Left renal pelvis (tissue), 4 donors: ENCODE results near the gene ATRNL1. TPM values are rescaled to one million over a fixed set of nuclear protein-coding genes. Genes with fewer than 3 reads are reported as not detected.
A peak's percentile ranks its signal among the peaks of the same experiment; 100 is the strongest.
"Not testable (repeated sequence)": the region's sequence is repeated elsewhere in the genome, so short reads cannot be mapped to it uniquely, and the experiment has no call there.

ENCODE experiments used
- DNase-seq, 4 donors: peaks; one replicate each; pipeline ENCODE4 v3.0.0-alpha.2; 2013; ENCODE audit warnings: low read depth in 4 of 4, low spot score in 3 of 4
- polyA plus RNA-seq, 4 donors: library from polyadenylated mRNA; unstranded; fragments of 120-200 nt; gene quantifications; one replicate each; pipeline ENCODE4 v1.2.1, GENCODE V29; 2013; ENCODE audit not compliant: insufficient read length in 4 of 4

The ATRNL1 gene
- polyA plus RNA-seq, 4 donors = 20.9 to 38.8 (median 26.8) TPM

DNA sequence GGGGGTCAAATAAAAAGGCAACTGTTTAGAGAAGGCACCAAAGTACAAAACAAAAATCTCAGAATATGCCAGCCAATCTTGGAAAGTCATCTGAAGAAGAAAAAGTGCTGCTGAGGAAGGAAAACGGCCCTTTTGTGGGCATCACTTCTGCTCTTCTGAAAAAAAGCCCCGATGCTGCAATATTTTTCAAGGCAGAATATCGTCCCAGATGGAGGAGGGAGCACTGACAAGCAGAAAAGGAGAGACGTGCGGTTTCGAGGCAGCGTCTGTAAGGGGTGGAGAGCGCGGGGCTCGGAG, 959 bp upstream of the ATRNL1 start:
- DNase-seq = no peak

DNA sequence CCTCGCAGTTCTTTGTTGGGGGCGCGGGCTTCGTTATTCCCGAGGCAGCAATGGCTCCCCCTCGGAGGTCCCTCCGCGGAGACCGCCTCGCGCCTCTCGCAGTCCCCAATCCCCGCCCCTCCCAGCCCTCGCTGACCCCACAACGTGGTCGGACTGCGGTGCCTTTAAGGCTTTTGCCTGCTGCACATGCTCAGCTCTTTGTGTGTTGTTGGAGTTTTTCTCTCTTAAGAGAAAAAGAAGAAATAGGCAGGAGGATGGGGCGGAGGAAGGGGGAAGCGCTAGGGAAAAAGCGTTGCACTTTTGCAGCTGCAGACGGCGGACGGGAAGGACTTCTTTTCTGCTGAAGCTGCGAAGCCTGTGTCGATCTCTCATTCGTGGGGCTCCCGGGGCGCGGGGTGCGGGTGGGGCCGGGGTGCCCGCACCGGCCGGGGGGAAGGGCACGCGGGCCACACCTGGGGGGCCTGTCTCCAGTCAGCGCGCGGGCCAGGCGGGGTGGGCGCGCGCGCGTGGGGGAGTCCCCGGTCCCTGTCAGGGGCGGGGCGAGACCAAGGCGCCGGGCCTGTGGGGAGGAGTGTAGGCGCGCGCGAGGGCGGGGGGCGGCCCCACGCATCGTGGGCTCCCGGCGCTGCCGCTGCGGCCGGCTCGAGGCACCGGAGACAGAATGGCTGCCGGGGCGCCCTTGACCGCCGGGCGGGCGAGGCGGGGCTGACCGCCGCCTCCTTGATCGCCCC, 445 bp upstream of the ATRNL1 start:
- peak in 1 of 4 donors; percentile 61 for DNase-seq

- no peak for DNase-seq
These were observed 727 bp downstream of the ATRNL1 start for GRCh38 chr10:115093776-115094408.

DNA sequence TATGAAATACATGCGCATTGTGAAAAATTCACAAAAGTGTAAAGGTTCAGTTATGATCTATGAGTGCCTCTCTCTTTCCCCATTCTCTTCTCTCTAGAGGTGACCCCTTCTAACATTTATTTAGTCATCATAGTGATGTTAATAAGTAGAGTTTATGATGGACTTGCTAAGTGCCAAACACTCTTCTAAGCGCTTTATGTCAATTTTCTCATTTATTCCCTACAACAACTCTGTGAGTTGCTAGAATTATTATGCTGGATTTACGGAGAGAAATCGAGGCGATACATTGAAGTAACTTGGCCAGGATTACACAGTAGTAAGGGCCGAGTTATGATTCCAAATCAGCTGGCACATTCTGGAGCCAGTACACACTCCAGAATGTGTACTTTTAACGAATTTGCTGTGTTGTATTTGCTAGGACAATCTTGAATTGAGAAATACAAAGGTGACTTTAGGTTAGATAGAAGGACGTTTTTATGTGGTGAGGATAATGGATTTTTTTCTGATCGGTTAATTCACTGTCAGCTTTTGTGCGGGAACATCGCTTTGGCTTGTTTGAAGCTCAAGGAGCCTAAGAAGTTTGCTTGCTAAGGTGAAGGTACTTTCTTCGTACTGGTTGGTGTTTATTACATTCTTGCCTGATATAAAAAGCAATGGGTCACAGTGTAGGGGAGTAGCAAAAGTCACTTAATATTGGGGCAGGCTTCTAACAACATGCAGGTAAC, 1.4 kb downstream of the ATRNL1 start:
- DNase-seq = no peak

DNA sequence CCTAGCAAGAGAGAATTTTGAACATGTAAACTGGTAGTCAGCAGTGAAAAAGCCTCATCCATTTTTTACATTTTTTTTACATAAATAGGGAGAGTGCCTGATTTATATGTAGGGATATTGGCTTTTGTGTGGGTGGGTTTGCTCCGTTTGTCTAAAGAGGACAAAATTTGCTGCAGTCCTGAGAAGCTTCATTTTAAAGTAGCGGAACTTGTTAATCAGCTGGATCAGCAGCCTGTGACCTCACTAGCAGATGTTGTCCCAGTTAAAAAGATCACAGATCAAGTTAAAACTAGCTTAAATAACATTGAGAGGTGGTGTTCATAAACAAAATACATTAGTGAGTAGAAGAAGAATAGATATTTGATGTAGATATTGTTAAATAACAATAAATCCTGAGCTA, 2.6 kb downstream of the ATRNL1 start:
- no peak for DNase-seq

DNA sequence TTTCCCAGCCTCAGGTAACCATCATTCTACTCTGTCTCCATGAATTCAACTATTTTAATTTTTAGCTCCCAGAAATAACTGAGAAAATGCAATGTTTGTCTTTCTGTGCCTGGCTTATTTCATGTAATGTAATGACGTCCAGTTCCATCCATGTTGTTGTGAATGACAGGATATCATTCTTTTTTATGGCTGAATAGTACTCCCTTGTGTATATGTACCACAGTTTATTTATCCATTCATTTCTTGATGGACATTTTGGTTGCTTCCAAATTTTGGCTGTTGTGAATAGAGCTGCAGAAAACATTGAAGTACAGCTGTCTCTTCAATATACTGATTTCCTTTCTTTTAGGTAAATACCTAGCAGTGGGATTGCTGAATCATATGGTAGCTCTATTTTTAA, 10.5 kb downstream of the ATRNL1 start:
- DNase-seq = no peak

DNA sequence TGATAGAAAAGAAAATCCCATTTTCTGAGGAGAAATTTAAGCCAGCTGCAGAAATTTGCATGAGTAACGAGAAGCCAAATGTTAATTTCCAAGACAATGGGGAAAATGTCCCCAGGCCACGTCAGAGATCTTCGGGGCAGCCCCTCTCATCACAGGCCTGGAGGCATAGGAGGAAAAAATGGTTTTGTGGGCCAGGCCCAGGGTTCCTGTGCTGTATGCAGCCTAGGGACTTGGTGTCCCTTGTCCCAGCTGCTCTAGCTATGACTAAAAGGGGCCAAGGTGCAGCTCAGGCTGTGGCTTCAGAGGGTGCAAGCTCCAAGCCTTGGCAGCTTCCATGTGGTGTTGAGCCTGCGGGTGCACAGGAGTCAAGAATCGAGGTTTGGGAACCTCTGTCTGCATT, 12.2 kb downstream of the ATRNL1 start:
- not testable (repeated sequence) for DNase-seq

- no peak for DNase-seq
These were observed 14.7 kb downstream of the ATRNL1 start for GRCh38 chr10:115107830-115108229.

DNA sequence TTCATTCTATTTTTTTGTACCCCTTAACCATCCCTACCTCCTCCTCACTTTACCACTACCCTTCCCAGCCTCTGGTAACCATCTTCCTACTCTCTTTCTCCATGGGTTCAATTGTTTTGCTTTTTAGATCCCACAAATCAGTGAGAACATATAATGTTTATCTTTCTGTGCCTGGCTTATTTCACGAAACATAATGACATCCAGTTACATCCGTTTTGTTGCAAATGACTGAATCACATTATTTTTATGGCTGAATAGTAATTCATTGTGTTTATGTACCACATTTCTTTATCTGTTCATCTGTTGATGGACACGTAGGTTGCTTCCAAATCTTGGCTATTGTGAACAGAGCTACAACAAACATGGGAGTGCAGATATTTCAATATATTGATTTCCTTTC, 24.1 kb downstream of the ATRNL1 start:
- no peak for DNase-seq

GRCh38 chr10:115118346-115118745, 25.2 kb downstream of the ATRNL1 start:
- DNase-seq = no peak

- DNase-seq = no peak
These were observed 32.3 kb downstream of the ATRNL1 start for GRCh38 chr10:115125505-115125904.

- DNase-seq = peak; percentile 16 to 32 (median 28)
These were observed 36.6 kb downstream of the ATRNL1 start for GRCh38 chr10:115129752-115130151.

DNA sequence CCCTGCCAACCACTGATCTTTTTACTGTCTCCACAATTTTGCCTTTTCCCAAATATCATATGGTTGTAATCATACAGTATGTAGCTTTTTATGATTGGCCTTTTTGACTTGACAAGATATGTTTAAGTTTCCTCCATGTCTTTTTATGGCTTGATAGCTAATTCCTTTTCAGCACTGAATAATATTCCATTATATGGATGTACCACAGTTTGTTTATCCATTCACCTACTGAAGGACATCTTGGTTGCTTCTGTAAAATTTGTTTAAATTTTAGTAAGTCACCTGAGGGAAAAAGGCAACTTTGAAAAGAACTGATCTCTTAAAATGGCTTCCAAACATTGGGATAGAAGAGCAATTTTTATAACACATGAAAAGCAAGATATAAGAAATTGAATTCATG, 43.5 kb downstream of the ATRNL1 start:
- DNase-seq = no peak

- DNase-seq = no peak
These were observed 48.1 kb downstream of the ATRNL1 start for GRCh38 chr10:115141254-115141653.

DNA sequence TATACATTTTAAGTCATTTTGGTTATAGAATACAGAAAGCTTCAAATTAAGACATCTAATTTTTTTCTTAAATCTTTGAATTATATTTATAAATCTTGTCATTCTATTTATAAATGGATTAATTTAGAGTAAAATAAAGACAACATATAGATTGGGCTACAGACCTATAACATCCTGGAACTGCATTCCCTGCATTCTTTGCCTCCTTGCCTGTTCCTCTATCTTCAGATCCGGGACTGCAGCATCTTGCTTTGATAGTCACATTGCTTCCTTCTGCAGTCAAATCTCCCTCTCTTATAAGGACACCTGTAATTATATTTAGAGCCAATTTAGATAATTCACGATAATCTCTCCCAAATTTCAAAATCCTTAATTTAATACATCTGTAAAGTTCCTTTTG, 64.2 kb downstream of the ATRNL1 start:
- no peak for DNase-seq

DNA sequence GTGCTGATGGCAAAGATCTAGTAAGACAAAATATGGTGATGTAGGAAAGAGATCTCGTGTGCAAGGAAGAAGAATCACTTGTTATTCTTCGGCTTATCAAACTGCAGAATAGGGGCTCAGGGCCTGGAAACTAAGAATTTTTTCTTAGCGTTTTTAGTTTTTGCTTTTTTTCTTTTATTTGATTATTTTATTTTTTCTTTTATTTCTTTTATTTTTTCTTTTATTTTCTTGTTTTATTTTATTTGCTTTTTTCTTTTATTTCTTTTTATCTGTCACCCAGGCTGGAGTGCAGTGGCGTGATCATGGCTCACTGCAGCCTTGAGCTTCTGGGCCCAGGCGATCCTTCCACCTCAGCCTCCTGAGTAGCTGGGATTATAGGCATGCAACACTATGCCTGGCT, 70.0 kb downstream of the ATRNL1 start:
- no peak for DNase-seq

GRCh38 chr10:115164220-115164619, 71.1 kb downstream of the ATRNL1 start:
- no peak for DNase-seq

GRCh38 chr10:115167751-115168150, 74.6 kb downstream of the ATRNL1 start:
- no peak for DNase-seq

DNA sequence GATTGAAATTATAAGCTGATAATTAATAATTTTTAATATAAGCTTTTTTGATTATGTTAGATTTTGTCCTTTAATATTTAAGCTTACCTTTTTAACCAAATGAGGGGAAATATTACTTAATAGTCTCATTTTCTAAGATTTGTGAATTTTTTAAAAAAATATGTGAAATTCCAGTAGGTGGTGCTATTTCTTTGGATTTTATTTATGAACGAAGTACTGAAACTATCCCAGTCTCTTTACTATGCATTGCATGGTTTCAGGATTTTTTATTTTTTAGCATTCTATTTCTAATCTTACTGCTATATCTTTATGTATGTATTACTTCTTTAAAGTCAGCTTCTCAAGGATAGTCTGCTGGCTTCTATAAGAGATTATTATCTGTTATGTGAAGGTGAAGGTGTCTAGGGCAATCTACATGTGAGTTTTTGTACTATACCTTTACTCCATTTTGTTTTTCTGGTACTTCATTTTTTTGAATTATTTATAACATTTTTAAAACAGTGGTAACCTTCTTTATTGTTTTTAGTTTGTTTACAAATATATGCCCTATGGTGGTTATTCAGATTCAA, 78.3 kb downstream of the ATRNL1 start:
- no peak for DNase-seq

GRCh38 chr10:115173915-115174443, 80.8 kb downstream of the ATRNL1 start:
- DNase-seq = no peak

GRCh38 chr10:115207276-115207675, 114.1 kb downstream of the ATRNL1 start:
- DNase-seq = not testable (repeated sequence)
